ENCODE measurements around the gene CYP11A1. TPM values are rescaled to one million over a fixed set of nuclear protein-coding genes. Genes with fewer than 3 reads are reported as not detected.

The CYP11A1 gene
- total RNA-seq, 1 donor: 0.90 TPM

DNA sequence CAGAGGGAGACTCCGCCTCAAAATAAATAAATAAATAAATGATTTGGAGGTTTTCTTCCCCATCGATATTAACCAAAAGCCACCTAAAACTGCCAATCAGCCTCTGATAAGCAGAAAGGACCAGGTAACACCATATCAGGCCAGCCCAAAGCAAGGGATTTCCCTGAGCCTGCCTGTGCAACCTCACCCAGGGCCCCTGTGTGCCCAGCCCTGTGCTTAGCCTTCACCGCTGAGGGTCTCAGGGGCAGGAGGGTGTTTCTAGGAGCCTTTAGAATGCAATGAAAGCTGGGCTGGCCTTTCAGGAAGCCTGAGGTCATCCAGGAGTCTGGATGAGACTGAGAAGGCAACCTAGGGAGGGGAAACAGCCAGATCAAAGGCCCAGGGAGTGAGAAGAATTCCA, 35.4 kb downstream of the CYP11A1 start:
- no peak for DNase-seq (ENCODE audit: low read depth)
- H3K4me3 ChIP-seq (ENCODE audit: low read depth, low read length): no peak overlapping the region
- TF ChIP-seq CTCF (IDR thresholded peaks at IDR 0.05; ENCODE audit: insufficient read depth, low read length): no peak

DNA sequence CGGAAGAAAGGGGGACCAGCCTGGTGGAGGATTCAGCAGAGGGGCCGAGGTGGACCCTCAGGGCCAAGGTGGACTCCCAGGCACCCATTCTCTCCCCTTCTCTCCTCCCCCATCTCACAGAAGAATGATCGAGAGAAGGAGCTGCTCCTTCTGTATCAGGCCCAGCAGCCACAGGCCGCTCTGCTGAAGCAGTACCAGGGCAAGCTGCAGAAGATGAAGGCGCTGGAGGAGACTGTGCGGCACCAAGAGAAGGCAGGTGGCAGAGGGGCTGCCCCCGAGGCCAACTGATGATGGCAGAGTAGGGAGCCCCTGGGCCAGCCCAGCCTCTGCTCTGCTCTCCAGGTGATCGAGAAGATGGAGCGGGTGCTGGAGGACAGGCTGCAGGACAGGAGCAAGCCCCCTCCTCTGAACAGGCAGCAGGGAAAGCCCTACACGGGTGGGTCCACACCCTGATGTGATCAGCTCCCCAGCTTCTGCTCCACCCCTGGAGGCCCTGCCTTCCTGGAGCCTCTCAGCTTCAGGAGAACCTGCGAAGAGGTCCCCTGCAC, 36.5 kb downstream of the CYP11A1 start:
- no peak overlapping the region for H3K4me3 ChIP-seq (ENCODE audit: low read depth, low read length)
- TF ChIP-seq CTCF (IDR thresholded peaks at IDR 0.05; ENCODE audit: insufficient read depth, low read length): no peak
- no peak for DNase-seq (ENCODE audit: low read depth)

GRCh38 chr15:74328331-74329056, 39.0 kb downstream of the CYP11A1 start:
- H3K4me3 ChIP-seq (ENCODE audit: low read depth, low read length): no peak overlapping the region
- no peak for TF ChIP-seq CTCF (IDR thresholded peaks at IDR 0.05; ENCODE audit: insufficient read depth, low read length)
- DNase-seq (ENCODE audit: low read depth): no peak

GRCh38 chr15:74327756-74328155, 39.7 kb downstream of the CYP11A1 start:
- DNase-seq (ENCODE audit: low read depth): no peak

DNA sequence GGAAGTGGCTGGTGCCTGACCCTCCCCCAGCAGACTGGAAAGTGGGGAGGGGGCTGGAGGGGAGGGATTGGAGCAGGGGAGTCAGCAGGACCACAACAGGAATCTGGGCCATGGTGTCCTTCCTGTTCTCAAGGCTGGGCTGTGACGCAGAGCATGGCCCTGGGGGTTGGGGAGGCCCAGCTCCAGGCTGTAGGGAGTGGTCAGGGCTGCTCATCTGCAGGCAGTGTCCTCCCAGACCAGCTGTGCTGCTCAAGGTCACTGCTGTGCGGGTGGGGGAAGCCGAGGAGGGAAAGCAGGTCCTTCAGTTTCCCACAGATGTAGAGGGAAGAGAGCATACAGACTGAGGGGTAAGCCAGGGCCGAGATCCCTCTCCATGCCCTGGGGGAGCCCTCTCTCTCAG, 40.7 kb downstream of the CYP11A1 start:
- no peak for TF ChIP-seq CTCF (IDR thresholded peaks at IDR 0.05; ENCODE audit: insufficient read depth, low read length)
- no peak overlapping the region for H3K4me3 ChIP-seq (ENCODE audit: low read depth, low read length)
- DNase-seq (ENCODE audit: low read depth): no peak

More at GRCh38 chr15:74327756-74328155, 39.7 kb downstream of the CYP11A1 start:
- no peak overlapping the region for H3K4me3 ChIP-seq (ENCODE audit: low read depth, low read length)
- no peak for TF ChIP-seq CTCF (IDR thresholded peaks at IDR 0.05; ENCODE audit: insufficient read depth, low read length)

DNA sequence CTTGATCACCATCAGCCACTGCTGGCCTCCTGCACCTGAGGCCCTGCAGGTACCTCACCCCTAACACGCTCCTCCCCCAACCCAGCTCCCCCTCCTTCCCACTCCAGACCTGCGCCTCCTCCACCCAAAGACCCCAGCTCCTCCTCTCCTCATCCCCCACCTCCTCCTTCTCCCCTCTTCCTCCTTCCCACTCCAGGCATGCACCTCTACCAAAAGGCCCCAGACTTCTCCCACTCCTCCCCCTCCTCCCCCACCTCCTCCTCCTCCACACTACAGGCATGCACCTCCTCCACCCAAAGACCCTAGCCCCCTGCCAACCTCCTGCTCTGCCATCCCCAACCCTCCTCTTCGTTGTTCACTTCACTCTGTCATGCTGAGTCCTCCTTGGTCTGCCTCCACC, 42.7 kb downstream of the CYP11A1 start:
- DNase-seq (ENCODE audit: low read depth): no peak
- no peak overlapping the region for H3K4me3 ChIP-seq (ENCODE audit: low read depth, low read length)
- TF ChIP-seq CTCF (IDR thresholded peaks at IDR 0.05; ENCODE audit: insufficient read depth, low read length): no peak
